Measurements from ENCODE around the gene TMEM30A. TPM values are rescaled to one million over a fixed set of nuclear protein-coding genes. Genes with fewer than 3 reads are reported as not detected.

The TMEM30A gene
- total and polyA plus RNA-seq, 2 of the 13 experiments (the other 11 are each of a cell fraction or from before 2014, with no cell fraction given): 17.6 to 54.4 TPM

DNA sequence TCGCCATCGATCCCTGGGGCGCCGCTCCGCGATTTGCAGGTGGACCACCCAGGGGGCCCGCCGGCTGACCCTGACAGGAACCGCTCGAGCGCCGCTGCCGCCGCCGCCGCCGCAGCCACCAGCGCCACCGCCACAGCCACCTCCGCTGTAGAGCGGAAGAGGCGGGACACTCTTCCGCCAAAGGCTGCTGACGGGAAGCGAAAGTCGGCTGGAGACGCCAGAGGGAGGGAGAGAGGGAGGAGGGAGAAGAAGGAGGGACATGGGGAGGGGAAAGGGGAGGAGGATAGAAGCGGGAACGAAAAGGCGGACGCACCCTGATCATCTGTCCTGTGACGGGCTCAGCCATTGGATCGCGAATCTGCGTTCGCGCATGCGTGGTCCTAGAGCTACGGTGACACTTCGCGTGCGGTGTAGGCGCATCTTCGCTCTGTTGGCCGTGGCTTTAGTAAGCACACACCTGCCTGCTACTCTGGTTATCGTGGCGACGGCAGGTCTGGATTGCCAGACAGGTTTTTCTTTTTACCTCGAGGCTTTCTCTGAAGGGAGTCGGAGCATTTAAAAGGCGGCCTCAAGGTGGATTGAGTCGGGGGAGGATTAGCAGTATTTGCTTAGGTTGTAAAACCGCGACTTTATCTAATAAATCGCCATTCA lies at the start of gene TMEM30A (continued):
- TF ChIP-seq, protein P1, sequence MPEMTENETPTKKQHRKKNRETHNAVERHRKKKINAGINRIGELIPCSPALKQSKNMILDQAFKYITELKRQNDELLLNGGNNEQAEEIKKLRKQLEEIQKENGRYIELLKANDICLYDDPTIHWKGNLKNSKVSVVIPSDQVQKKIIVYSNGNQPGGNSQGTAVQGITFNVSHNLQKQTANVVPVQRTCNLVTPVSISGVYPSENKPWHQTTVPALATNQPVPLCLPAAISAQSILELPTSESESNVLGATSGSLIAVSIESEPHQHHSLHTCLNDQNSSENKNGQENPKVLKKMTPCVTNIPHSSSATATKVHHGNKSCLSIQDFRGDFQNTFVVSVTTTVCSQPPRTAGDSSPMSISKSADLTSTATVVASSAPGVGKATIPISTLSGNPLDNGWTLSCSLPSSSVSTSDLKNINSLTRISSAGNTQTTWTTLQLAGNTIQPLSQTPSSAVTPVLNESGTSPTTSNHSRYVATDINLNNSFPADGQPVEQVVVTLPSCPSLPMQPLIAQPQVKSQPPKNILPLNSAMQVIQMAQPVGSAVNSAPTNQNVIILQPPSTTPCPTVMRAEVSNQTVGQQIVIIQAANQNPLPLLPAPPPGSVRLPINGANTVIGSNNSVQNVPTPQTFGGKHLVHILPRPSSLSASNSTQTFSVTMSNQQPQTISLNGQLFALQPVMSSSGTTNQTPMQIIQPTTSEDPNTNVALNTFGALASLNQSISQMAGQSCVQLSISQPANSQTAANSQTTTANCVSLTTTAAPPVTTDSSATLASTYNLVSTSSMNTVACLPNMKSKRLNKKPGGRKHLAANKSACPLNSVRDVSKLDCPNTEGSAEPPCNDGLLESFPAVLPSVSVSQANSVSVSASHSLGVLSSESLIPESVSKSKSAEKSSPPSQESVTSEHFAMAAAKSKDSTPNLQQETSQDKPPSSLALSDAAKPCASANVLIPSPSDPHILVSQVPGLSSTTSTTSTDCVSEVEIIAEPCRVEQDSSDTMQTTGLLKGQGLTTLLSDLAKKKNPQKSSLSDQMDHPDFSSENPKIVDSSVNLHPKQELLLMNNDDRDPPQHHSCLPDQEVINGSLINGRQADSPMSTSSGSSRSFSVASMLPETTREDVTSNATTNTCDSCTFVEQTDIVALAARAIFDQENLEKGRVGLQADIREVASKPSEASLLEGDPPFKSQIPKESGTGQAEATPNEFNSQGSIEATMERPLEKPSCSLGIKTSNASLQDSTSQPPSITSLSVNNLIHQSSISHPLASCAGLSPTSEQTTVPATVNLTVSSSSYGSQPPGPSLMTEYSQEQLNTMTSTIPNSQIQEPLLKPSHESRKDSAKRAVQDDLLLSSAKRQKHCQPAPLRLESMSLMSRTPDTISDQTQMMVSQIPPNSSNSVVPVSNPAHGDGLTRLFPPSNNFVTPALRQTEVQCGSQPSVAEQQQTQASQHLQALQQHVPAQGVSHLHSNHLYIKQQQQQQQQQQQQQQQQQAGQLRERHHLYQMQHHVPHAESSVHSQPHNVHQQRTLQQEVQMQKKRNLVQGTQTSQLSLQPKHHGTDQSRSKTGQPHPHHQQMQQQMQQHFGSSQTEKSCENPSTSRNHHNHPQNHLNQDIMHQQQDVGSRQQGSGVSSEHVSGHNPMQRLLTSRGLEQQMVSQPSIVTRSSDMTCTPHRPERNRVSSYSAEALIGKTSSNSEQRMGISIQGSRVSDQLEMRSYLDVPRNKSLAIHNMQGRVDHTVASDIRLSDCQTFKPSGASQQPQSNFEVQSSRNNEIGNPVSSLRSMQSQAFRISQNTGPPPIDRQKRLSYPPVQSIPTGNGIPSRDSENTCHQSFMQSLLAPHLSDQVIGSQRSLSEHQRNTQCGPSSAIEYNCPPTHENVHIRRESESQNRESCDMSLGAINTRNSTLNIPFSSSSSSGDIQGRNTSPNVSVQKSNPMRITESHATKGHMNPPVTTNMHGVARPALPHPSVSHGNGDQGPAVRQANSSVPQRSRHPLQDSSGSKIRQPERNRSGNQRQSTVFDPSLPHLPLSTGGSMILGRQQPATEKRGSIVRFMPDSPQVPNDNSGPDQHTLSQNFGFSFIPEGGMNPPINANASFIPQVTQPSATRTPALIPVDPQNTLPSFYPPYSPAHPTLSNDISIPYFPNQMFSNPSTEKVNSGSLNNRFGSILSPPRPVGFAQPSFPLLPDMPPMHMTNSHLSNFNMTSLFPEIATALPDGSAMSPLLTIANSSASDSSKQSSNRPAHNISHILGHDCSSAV (CRISPR knock-in tag; IDR thresholded peaks at IDR 0.05; ENCODE audit: borderline replicate concordance): no peak
- TF ChIP-seq YEATS2 (CRISPR knock-in tag; IDR thresholded peaks at IDR 0.05; ENCODE audit: borderline replicate concordance) (peak; percentile 93), YEATS4 (CRISPR knock-in tag; IDR thresholded peaks at IDR 0.05; ENCODE audit: borderline replicate concordance) (peak; percentile 65; the same call in 1 of the 2 replicates), ATRX (CRISPR knock-in tag; IDR thresholded peaks at IDR 0.05; ENCODE audit: borderline replicate concordance) (no peak), ZSCAN22 (CRISPR knock-in tag; IDR thresholded peaks at IDR 0.05) (0 out of 2 replicates have a peak, but pooled peaks have one; percentile 15), ZNF788 (CRISPR knock-in tag; IDR thresholded peaks at IDR 0.05; ENCODE audit: borderline replicate concordance) (peak; percentile 75; the same call in 1 of the 2 replicates), TEAD3 (CRISPR knock-in tag; optimal IDR thresholded peaks at IDR 0.05; ENCODE audit: borderline replicate concordance) (peak; percentile 46), ZNF749 (CRISPR knock-in tag; IDR thresholded peaks at IDR 0.05; ENCODE audit: borderline replicate concordance) (peak; percentile 58; the same call in 1 of the 2 replicates), HNF4A (CRISPR knock-in tag; IDR thresholded peaks at IDR 0.05) (no peak), DMAP1 (CRISPR knock-in tag; IDR thresholded peaks at IDR 0.05) (0 out of 2 replicates have a peak, but pooled peaks have one; percentile 24), ZNF558 (CRISPR knock-in tag; IDR thresholded peaks at IDR 0.05; ENCODE audit: borderline replicate concordance) (no peak; the same call in 1 of the 2 replicates), MAFK (conservative IDR thresholded peaks at IDR 0.05 in 1 of 2, IDR thresholded peaks at IDR 0.05 in 1 of 2; ENCODE audit: low read length in 2 of 2) (no peak)
- TF ChIP-seq, protein P2, sequence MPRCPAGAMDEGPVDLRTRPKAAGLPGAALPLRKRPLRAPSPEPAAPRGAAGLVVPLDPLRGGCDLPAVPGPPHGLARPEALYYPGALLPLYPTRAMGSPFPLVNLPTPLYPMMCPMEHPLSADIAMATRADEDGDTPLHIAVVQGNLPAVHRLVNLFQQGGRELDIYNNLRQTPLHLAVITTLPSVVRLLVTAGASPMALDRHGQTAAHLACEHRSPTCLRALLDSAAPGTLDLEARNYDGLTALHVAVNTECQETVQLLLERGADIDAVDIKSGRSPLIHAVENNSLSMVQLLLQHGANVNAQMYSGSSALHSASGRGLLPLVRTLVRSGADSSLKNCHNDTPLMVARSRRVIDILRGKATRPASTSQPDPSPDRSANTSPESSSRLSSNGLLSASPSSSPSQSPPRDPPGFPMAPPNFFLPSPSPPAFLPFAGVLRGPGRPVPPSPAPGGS (CRISPR knock-in tag; IDR thresholded peaks at IDR 0.05): 0 out of 2 replicates have a peak, but pooled peaks have one; percentile 78
- TF ChIP-seq, protein P3, sequence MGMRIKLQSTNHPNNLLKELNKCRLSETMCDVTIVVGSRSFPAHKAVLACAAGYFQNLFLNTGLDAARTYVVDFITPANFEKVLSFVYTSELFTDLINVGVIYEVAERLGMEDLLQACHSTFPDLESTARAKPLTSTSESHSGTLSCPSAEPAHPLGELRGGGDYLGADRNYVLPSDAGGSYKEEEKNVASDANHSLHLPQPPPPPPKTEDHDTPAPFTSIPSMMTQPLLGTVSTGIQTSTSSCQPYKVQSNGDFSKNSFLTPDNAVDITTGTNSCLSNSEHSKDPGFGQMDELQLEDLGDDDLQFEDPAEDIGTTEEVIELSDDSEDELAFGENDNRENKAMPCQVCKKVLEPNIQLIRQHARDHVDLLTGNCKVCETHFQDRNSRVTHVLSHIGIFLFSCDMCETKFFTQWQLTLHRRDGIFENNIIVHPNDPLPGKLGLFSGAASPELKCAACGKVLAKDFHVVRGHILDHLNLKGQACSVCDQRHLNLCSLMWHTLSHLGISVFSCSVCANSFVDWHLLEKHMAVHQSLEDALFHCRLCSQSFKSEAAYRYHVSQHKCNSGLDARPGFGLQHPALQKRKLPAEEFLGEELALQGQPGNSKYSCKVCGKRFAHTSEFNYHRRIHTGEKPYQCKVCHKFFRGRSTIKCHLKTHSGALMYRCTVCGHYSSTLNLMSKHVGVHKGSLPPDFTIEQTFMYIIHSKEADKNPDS (CRISPR knock-in tag; IDR thresholded peaks at IDR 0.05): no peak
- TF ChIP-seq, protein P4, sequence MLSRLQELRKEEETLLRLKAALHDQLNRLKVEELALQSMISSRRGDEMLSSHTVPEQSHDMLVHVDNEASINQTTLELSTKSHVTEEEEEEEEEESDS (CRISPR knock-in tag; IDR thresholded peaks at IDR 0.05; ENCODE audit: borderline replicate concordance): no peak

Measured in HepG2 (cell line).